GM19025 (cell line): Measurements from ENCODE around the gene FNDC3B.
A peak's percentile ranks its signal among the peaks of the same experiment; 100 is the strongest.

Experiments used
- ATAC-seq: cut with Tn5 transposase; IDR thresholded peaks from one replicate; pipeline ENCODE4 v1.9.1; 2021; ENCODE audit warnings: mild to moderate bottlenecking, low read depth, moderate library complexity; ENCODE audit not compliant: unreplicated experiment

Gene FNDC3B

GRCh38 chr3:172051957-172052354 lies 12.6 kb downstream of the FNDC3B start:
- ATAC-seq, result no peak

GRCh38 chr3:172052405-172052804 lies 13.0 kb downstream of the FNDC3B start:
- no peak for ATAC-seq

- no peak for ATAC-seq
These were observed 14.9 kb downstream of the FNDC3B start for GRCh38 chr3:172054115-172054764.

- ATAC-seq, result no peak
These were observed 17.0 kb downstream of the FNDC3B start for GRCh38 chr3:172056416-172056815.

GRCh38 chr3:172057059-172057458 lies 17.7 kb downstream of the FNDC3B start:
- ATAC-seq, result no peak

GRCh38 chr3:172057624-172058327 lies 18.4 kb downstream of the FNDC3B start:
- ATAC-seq, result no peak

GRCh38 chr3:172059532-172059931 lies 20.2 kb downstream of the FNDC3B start:
- no peak for ATAC-seq

GRCh38 chr3:172060234-172060633 lies 20.9 kb downstream of the FNDC3B start:
- no peak for ATAC-seq

GRCh38 chr3:172061724-172062184 lies 22.4 kb downstream of the FNDC3B start:
- ATAC-seq, result peak; percentile 80

- no peak for ATAC-seq
These were observed 23.4 kb downstream of the FNDC3B start for GRCh38 chr3:172062761-172063160.

GRCh38 chr3:172063456-172064432 lies 24.4 kb downstream of the FNDC3B start:
- ATAC-seq, result no peak

- no peak for ATAC-seq
These were observed 26.1 kb downstream of the FNDC3B start for GRCh38 chr3:172065527-172065926.

- no peak for ATAC-seq
These were observed 26.8 kb downstream of the FNDC3B start for GRCh38 chr3:172065967-172066762.

GRCh38 chr3:172066880-172067796 lies 27.8 kb downstream of the FNDC3B start:
- ATAC-seq, result no peak

- no peak for ATAC-seq
These were observed 28.6 kb downstream of the FNDC3B start for GRCh38 chr3:172067837-172068440.

- no peak for ATAC-seq
These were observed 29.6 kb downstream of the FNDC3B start for GRCh38 chr3:172068977-172069376.

- no peak for ATAC-seq
These were observed 30.1 kb downstream of the FNDC3B start for GRCh38 chr3:172069478-172069877.

- no peak for ATAC-seq
These were observed 30.9 kb downstream of the FNDC3B start for GRCh38 chr3:172070269-172070668.

GRCh38 chr3:172070802-172071201 lies 31.4 kb downstream of the FNDC3B start:
- no peak for ATAC-seq
